Measurements from ENCODE around the gene ADGRG3. TPM values are rescaled to one million over a fixed set of nuclear protein-coding genes. Genes with fewer than 3 reads are reported as not detected.

The ADGRG3 gene
- total and polyA plus RNA-seq, 2 of the 8 experiments (the other 6 are each of a cell fraction or from before 2014, with no cell fraction given) = 0.28 to 0.98 TPM

- no peak for TF ChIP-seq MAX (IDR thresholded peaks at IDR 0.05)
Observed at GRCh38 chr16:57692636-57693035, 24.5 kb downstream of the ADGRG3 start (continued).
